Measurements from ENCODE around the gene CCT7. TPM values are rescaled to one million over a fixed set of nuclear protein-coding genes. Genes with fewer than 3 reads are reported as not detected.
"Not testable (repeated sequence)": the region's sequence is repeated elsewhere in the genome, so short reads cannot be mapped to it uniquely, and the experiment has no call there.

CCT7 gene
- total RNA-seq, 1 donor from 2014 or later: 584 TPM

DNA sequence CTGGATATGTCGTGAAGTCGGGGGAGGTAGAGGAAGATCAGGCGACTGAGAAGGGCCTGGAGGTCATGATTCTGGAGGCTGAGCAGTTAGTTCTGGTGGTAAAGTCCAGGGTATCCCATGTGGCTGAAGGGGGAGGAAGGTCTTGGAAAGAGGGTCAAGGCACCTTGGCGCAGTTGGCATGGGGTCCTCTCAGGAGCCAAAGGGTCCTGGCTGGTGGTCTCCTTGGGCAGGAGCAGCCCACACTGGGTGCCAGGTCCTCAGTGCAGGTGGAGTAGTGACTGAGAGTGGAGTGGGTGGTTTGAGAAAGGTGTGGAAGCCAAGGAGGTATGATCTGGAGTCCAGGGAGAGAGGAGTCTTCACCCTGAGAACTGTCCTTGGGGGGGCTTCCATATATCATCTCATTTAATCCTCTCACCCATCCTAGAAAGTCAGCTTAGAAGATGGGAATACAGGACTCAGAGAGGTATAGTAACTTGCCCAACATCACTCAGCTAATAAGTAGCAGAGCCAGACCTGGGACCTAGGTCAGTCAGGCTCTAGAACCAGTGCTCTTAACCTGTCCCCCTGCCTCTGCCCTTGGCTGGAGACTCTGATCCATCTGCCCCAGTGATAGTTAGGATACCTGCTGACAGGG lies 25.7 kb downstream of the CCT7 start:
- intact Hi-C loops (cut with micrococcal nuclease): no loop called here
- Mint-ChIP-seq H3K27me3 (ENCODE audit: low read depth) (no peaks in the 10 kb centered on the region), H3K9me3 (no peaks in the 10 kb centered on the region), H3K4me1 (ENCODE audit: low read depth) (no peaks in the 10 kb centered on the region), H3K36me3 (ENCODE audit: low read depth) (peaks cover 26% of the 10 kb centered on the region), H3K4me3 (ENCODE audit: low read depth) (no peak overlapping the region), H3K27ac (no peak overlapping the region)
- DNase-seq (ENCODE audit: low spot score): no peak

GRCh38 chr2:73260338-73260984 lies 26.4 kb downstream of the CCT7 start:
- intact Hi-C loops (cut with micrococcal nuclease): no loop called here
- Mint-ChIP-seq H3K9me3 (no peaks in the 10 kb centered on the region), H3K4me3 (ENCODE audit: low read depth) (no peak overlapping the region), H3K36me3 (ENCODE audit: low read depth) (peaks cover 21% of the 10 kb centered on the region), H3K4me1 (ENCODE audit: low read depth) (no peaks in the 10 kb centered on the region), H3K27ac (no peak overlapping the region), H3K27me3 (ENCODE audit: low read depth) (no peaks in the 10 kb centered on the region)
- no peak for DNase-seq (ENCODE audit: low spot score)

DNA sequence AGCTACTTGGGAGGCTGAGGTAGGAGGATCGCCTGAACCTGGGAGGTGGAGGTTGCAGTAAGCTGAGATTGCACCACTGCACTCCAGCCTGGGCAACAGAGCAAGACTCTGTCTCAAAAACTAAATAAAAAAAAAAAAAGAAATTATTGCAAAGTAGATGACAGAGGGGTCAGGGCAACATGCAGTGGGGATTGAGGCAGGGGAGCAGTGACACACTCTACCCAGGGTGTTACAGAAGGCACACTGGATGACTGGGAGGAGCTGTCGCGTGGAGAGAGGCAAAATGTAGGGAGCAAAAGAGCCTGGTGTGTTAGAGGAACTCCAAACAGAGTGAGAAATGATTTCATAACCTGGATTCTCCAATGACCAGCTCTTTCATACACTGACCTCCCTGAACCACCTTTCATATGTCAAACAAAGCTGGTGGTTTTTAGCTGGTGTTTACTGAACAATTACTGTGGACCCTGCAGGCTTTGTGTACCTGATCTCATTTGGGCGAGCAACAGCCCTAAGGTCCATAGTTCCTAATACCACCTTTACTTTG lies 28.1 kb downstream of the CCT7 start:
- H3K27ac Mint-ChIP-seq: no peak overlapping the region
- DNase-seq (ENCODE audit: low spot score): no peak
- H3K36me3 Mint-ChIP-seq (ENCODE audit: low read depth): peaks cover 21% of the 10 kb centered on the region
- intact Hi-C loops (cut with micrococcal nuclease): no loop called here
- H3K9me3 Mint-ChIP-seq: no peaks in the 10 kb centered on the region
- H3K4me1 Mint-ChIP-seq (ENCODE audit: low read depth): no peaks in the 10 kb centered on the region
- H3K27me3 Mint-ChIP-seq (ENCODE audit: low read depth): no peaks in the 10 kb centered on the region
- no peak overlapping the region for H3K4me3 Mint-ChIP-seq (ENCODE audit: low read depth)

DNA sequence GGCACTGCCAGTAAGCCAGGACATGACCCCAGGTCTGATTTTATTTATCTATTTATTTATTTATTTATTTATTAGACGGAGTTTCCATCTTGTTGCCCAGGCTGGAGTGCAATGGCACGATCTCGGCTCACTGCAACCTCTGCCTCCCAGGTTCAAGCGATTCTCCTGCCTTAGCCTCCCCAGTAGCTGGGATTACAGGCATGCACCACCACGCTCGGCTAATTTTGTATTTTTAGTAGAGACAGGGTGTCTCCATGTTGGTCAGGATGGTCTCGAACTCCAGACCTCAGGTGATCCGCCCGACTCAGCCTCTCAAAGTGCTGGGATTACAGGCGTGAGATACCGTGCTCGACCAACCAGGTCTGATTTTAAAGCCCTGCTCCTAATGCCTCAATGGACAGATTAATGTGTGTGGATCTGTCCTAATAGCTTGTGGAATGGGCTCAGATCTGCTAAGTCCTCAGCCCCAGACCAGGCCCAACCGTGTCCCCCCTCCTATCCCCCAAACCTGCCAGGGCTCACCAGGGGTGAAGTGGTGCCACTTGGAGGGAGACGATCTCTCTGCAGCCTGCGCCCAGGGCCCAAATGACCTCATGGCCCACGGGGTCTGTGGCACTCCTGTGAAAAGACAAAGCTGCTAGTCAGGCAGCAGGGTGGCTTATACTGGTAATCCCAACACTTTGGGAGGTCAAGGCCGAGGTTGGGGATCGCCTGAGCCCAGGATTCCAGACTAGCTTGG lies 28.8 kb downstream of the CCT7 start:
- H3K27me3 Mint-ChIP-seq (ENCODE audit: low read depth); H3K27ac Mint-ChIP-seq; H3K4me3 Mint-ChIP-seq (ENCODE audit: low read depth); H3K9me3 Mint-ChIP-seq; DNase-seq (ENCODE audit: low spot score); intact Hi-C loops (cut with micrococcal nuclease); H3K4me1 Mint-ChIP-seq (ENCODE audit: low read depth): not testable (repeated sequence)
- H3K36me3 Mint-ChIP-seq (ENCODE audit: low read depth): peaks cover 23% of the 10 kb centered on the region

- Mint-ChIP-seq H3K27me3 (ENCODE audit: low read depth) (no peaks in the 10 kb centered on the region), H3K27ac (no peak overlapping the region), H3K4me1 (ENCODE audit: low read depth) (peaks cover 6% of the 10 kb centered on the region), H3K4me3 (ENCODE audit: low read depth) (no peak overlapping the region), H3K36me3 (ENCODE audit: low read depth) (peaks cover 27% of the 10 kb centered on the region), H3K9me3 (no peaks in the 10 kb centered on the region)
- no peak for DNase-seq (ENCODE audit: low spot score)
- intact Hi-C loops (cut with micrococcal nuclease): no loop called here
Observed at GRCh38 chr2:73263540-73264331, 29.6 kb downstream of the CCT7 start.

- Mint-ChIP-seq H3K36me3 (ENCODE audit: low read depth) (peaks cover 26% of the 10 kb centered on the region), H3K4me3 (ENCODE audit: low read depth) (no peak overlapping the region), H3K9me3 (no peaks in the 10 kb centered on the region), H3K4me1 (ENCODE audit: low read depth) (peaks cover 6% of the 10 kb centered on the region), H3K27ac (no peak overlapping the region), H3K27me3 (ENCODE audit: low read depth) (no peaks in the 10 kb centered on the region)
- intact Hi-C loops (cut with micrococcal nuclease): no loop called here
- DNase-seq (ENCODE audit: low spot score): no peak
Observed at GRCh38 chr2:73264332-73264606, 30.2 kb downstream of the CCT7 start.

DNA sequence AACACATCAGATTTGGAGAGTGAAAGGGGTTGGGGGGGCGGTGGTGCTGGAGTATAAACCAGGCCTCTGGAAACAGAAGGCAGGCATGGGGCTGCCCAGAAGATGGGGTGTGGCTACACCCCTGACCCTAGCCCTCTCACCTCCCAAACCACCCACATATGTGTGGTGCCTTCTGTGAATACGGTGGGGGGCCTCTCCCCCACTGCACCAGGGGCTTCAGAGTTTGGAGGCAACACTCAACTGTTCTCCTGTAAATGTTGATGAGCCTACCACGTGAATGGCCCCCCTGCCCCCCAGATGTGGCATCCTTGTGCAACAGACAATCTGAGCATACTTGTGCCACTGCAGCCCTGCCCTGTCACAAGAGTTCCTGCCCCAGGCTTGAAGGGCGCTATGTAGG lies 30.7 kb downstream of the CCT7 start:
- Mint-ChIP-seq H3K4me1 (ENCODE audit: low read depth) (peaks cover 8% of the 10 kb centered on the region), H3K27ac (no peak overlapping the region), H3K27me3 (ENCODE audit: low read depth) (no peaks in the 10 kb centered on the region), H3K9me3 (no peaks in the 10 kb centered on the region), H3K36me3 (ENCODE audit: low read depth) (peaks cover 21% of the 10 kb centered on the region), H3K4me3 (ENCODE audit: low read depth) (no peak overlapping the region)
- DNase-seq (ENCODE audit: low spot score): no peak
- intact Hi-C loops (cut with micrococcal nuclease): no loop called here

- DNase-seq (ENCODE audit: low spot score): no peak
- H3K36me3 Mint-ChIP-seq (ENCODE audit: low read depth): peaks cover 21% of the 10 kb centered on the region
- H3K4me1 Mint-ChIP-seq (ENCODE audit: low read depth): peaks cover 11% of the 10 kb centered on the region
- intact Hi-C loops (cut with micrococcal nuclease): no loop called here
- no peaks in the 10 kb centered on the region for H3K9me3 Mint-ChIP-seq
- H3K27ac Mint-ChIP-seq: no peak overlapping the region
- H3K4me3 Mint-ChIP-seq (ENCODE audit: low read depth): no peak overlapping the region
- H3K27me3 Mint-ChIP-seq (ENCODE audit: low read depth): no peaks in the 10 kb centered on the region
Observed at GRCh38 chr2:73265298-73266060, 31.4 kb downstream of the CCT7 start.

DNA sequence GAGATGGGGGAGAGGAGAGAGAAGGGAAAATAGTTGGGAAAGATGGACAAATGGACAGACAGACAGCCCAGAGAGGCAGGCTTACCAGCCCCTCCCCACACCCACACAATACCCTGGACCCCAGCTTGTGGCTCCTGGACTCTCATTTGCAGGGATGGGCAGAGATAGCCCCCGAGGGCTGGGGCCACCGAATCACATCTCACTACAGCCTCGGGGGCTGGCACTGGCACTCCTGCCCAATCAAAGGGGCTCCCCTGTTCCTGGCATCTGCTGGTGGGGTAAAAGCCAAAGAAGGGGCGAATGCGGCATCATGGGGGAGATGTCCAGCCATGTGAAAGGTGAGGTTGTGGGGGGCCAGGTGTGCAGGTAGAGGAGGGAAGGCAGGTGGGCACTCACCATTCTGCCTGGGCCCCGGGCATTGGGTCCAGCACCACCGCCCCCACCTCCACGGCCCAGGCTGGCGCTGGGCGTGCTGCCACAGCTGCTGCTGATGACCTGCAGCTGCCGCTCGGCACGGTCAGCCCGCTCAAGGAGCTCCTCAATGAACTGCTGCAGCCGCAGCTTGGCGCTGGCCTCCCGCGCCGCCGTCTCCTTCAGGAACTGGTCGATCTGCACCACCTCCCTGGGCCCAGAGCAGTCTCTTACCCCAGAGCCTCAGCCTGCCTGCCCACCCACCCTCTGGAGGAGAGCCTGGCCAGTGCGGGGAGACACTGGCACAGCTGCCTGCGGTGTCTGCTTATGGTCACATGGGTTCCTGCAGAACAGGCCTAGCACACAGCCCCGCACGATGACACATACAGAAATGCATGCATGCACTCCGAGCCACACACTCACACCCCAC lies 32.2 kb downstream of the CCT7 start:
- intact Hi-C loops (cut with micrococcal nuclease): no loop called here
- peaks cover 20% of the 10 kb centered on the region for H3K36me3 Mint-ChIP-seq (ENCODE audit: low read depth)
- H3K27me3 Mint-ChIP-seq (ENCODE audit: low read depth): no peaks in the 10 kb centered on the region
- no peak overlapping the region for H3K4me3 Mint-ChIP-seq (ENCODE audit: low read depth)
- H3K4me1 Mint-ChIP-seq (ENCODE audit: low read depth): peaks cover 11% of the 10 kb centered on the region
- H3K27ac Mint-ChIP-seq: no peak overlapping the region
- no peaks in the 10 kb centered on the region for H3K9me3 Mint-ChIP-seq
- no peak for DNase-seq (ENCODE audit: low spot score)

DNA sequence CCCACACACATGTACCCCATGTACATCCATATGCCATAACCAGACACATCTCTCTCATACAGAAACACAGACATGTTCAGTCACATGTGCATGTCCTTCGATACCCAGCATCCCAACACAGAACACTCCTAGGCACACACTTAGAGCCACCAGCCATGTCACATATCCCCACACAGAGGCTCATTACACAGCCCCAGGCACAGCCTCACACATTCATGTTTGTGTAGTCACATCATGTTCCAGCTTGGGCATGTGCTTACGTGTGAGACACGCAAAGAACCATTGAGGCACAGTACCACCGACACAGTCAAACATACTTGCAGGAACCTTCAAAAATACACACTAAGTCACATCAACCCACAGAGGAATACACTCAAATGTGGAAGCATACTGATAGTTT lies 32.9 kb downstream of the CCT7 start:
- Mint-ChIP-seq H3K27me3 (ENCODE audit: low read depth) (no peaks in the 10 kb centered on the region), H3K36me3 (ENCODE audit: low read depth) (peaks cover 16% of the 10 kb centered on the region), H3K4me1 (ENCODE audit: low read depth) (peaks cover 11% of the 10 kb centered on the region), H3K4me3 (ENCODE audit: low read depth) (no peak overlapping the region), H3K27ac (no peak overlapping the region), H3K9me3 (no peaks in the 10 kb centered on the region)
- no peak for DNase-seq (ENCODE audit: low spot score)
- intact Hi-C loops (cut with micrococcal nuclease): no loop called here

DNA sequence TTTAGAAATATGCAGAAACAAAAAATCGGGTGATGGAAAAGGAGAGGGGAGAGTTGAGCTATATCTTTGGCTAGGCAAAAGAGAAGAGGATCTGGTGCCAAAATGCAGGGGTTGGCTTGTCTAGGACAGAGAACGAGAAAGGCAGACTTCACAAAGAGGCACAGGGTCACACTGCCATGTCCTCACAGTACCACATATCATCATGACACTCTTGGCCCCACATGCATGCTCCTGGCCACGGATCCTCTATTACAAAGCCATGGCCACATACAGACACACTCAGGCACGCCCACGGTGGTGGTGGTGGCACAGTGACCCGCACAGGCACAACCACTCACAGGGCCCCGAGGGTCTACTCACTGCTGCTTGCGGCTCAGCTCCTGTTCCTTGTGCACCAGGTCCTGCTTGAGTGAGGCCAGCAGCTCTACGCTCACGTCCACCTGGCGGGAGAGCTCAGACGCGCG lies 34.3 kb downstream of the CCT7 start:
- intact Hi-C loops (cut with micrococcal nuclease): loop anchor here (2.0 kb wide), 1 partner anchor 34 kb away; the partner anchor contains the start of gene CCT7
- peaks cover 14% of the 10 kb centered on the region for H3K36me3 Mint-ChIP-seq (ENCODE audit: low read depth)
- H3K27ac Mint-ChIP-seq: no peak overlapping the region
- H3K4me1 Mint-ChIP-seq (ENCODE audit: low read depth): peaks cover 11% of the 10 kb centered on the region
- peak overlapping the region; percentile 64 for H3K4me3 Mint-ChIP-seq (ENCODE audit: low read depth)
- no peaks in the 10 kb centered on the region for H3K27me3 Mint-ChIP-seq (ENCODE audit: low read depth)
- no peaks in the 10 kb centered on the region for H3K9me3 Mint-ChIP-seq
- no peak for DNase-seq (ENCODE audit: low spot score)

Data from activated T-helper 2 cell treated with anti-CD3 and anti-CD28 coated beads, Interferon-gamma antibody, Interleukin-2, Interleukin-4, amounts not matched to agents 10 μg/mL and 5 μg/mL and 100 μg/mL, durations not matched to agents 14 hours and 24 hours and 36 hours (primary cell).